Measurements from ENCODE around the gene ZNF438.

The ZNF438 gene

DNA sequence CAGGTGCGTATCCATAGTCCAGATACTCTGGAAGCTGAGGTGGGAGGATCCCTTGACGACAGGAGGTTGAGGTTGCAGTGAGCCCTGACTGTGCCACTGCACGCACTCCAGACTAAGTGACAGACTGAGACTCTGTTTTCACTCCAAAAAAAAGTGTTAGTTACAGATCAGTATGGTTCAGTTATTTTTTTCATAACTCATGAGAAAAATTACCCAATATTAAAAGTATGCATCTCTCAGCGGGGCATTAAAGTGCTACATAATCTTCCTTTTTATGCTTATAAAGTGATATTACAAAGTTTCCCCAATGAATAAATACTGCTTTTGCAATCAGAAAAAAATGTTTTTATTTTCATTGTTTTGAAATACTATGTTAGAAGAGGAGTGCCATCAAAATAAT, 147.9 kb downstream of the ZNF438 start:
- no peak for DNase-seq (ENCODE audit: low spot score)

DNA sequence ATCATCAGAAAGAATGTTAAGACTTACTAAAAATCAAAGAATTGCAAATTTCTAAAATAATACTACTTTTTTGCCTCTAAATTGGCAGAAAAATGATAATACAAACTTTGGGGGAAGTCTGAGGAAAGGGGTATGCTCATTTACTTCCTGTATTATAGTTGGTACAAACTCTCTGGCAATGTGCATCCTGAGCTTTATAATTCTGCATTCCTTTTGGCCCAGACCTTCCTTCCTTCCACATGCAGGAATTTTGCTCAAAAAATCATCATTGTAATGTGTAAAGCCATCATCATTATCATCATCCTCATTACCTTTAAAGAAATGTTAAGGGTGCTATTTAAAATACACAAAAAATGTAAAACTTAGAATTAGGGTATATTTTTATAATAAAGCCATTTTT, 148.5 kb downstream of the ZNF438 start:
- DNase-seq (ENCODE audit: low spot score) = no peak

DNA sequence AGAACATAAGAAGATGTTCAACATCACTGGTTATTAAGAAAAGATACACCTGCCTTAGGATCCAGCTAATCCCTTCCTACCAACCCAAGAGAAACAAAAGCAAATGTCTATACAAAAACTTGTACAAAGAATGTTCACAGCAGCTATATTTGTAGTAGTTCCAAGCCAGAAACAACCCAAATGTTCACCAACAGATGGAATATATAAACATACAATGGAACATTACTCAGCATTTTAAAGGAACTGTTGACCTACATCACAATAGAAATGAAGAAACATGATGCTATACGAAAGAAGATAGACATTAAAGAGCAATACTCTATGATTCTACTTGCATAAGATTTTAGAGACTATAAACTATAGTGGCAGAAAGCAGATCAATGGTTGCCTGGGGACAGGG, 149.4 kb downstream of the ZNF438 start:
- no peak for DNase-seq (ENCODE audit: low spot score)

GRCh38 chr10:30878920-30879319, 152.7 kb downstream of the ZNF438 start:
- no peak for DNase-seq (ENCODE audit: low spot score)

DNA sequence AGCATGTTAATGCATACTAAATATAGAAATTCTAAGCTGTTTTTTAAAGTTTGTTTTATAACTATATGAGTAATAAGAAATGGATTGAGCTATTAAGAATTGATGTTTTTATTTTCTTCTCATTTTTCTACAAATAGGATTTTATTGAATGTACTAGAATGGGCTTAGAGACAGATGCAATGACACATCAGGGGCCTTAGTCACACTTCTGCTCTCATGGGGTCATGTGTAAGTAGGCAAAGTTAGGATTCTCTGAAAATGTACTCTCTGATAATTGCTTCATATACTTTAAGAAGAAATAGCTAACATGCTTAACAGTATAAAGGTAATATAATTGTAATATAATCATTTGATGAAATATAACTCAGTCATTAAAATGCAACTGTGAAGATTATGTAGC, 154.6 kb downstream of the ZNF438 start:
- no peak for DNase-seq (ENCODE audit: low spot score)

GRCh38 chr10:30873411-30873810, 158.3 kb downstream of the ZNF438 start:
- no peak for DNase-seq (ENCODE audit: low spot score)

DNA sequence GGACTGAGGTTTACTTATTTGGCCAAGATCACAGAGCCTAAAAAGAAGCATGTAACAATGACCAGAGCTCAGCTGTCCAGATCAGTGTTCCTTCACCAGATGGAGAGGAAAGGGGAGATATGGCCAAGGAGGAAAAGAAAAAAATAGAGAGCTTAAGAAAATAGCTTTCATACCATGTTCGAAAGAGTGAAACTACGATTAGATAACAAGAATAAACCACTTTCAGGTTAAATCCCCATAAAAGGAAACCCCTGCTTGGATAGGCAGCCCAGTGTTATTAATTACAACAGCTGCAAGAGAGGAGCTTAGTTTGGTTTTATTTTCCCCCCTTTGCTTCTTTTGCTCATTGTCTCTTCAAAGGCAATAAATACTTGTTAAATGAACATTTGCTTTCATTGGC, 160.8 kb downstream of the ZNF438 start:
- no peak for DNase-seq (ENCODE audit: low spot score)

GRCh38 chr10:30869566-30869965, 162.1 kb downstream of the ZNF438 start:
- no peak for DNase-seq (ENCODE audit: low spot score)

DNA sequence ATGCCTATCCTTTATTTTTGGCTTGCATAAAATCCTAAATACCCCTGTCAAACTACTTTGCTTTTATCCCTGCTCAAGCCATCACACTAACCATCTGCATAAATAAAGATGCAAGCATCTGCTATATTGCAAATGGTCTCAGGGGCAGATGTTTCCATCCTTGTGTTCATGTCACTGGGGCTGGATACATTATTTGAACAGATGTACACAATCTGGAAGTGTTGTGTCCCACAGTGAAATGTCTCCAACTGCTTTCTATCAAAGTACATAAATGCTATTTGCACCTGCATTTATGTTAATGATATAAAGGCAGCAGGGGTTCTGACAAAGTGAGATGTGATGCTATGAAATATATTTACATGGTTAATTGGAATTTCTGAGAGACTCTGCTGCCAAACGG, 163.1 kb downstream of the ZNF438 start:
- DNase-seq (ENCODE audit: low spot score) = no peak

GRCh38 chr10:30866896-30867295, 164.8 kb downstream of the ZNF438 start:
- no peak for DNase-seq (ENCODE audit: low spot score)

GRCh38 chr10:30865141-30865926, 166.3 kb downstream of the ZNF438 start:
- no peak for DNase-seq (ENCODE audit: low spot score)

DNA sequence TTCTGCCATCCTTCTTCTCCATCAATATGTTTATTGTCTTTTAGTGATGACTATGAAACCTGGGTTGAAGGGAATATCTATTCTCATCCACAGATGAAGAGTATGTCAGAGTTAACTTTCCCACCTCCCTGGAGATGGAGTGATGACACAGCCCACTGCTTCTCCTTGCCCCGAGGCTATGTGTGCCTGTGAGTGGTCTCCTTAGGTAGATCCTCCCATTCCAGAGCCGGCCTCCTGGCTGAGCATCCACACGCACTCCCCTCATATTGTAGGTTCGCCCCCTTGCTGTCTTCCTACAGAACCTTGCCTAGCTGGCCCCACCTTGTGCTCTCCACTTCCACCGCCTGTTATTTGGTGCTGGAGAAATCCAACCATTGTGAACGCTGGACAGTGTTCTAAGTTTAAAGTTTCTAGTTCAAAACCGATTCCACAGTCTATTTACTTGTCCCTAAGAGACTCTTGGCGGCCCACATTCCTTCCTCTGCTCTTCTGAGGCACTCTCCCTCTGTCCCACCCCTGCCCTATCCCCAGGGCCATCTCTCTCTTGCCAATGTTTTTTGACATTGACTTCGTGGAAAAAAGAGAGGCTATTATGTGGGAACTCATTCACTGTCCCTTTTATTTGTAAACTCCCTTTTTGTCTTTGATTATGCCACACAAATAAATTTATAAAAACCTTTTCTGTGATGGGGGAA, 168.0 kb downstream of the ZNF438 start:
- no peak for DNase-seq (ENCODE audit: low spot score)

DNA sequence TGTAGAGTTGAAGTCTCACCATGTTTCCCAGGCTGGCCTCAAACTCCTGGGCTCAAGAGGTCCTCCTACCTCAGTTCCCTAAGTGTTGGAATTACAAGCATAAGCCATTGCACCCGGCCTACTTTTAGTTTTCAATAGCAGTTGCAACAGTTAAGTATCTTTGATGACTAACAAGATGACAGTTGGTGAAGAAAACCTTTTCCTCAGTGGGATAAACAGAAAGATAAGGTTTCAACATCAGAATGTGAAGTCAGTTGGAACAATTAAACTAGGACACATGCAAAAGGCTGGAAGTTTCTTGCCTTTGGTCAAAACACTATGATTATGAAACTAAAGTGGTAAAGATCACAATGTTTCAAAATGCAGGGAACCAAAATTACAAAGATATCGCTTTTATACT, 169.2 kb downstream of the ZNF438 start:
- DNase-seq (ENCODE audit: low spot score) = peak; percentile 5

DNA sequence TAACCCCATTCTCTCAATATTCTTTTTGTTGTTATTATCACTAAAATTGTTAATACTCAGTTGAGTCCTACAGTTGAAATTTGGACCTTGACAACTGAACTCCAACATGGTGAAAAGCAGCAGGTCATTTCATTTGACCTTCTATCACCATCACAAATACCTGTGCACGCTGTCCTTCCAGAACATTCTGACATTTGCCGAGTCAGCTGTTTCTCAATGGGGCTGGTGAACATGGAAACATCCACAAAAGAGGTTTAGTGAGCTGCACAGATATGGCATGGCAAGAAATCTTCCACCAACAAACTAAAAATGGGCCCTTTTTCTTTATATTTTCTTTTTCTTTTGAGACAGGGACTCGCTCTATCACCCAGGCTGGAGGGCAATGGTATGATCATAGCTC, 169.7 kb downstream of the ZNF438 start:
- DNase-seq (ENCODE audit: low spot score) = no peak

DNA sequence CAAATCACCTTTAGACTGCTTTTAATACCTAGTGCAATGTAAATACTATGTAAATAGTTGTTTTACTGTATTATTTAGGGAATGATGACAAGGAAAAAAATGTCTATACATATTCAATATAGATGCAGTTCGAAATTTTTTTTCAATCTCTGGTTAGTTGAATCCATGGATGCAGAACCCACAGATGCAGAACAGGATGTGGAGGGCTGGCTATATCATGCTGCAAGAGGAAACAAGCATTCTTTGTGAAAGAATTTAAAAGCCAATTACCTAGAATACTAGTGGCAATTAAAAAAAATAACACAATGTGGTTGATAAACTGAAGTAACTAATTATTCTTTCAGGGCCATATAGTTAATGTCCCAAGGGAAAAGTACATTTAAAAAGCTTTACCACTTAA, 170.4 kb downstream of the ZNF438 start:
- DNase-seq (ENCODE audit: low spot score) = no peak

DNA sequence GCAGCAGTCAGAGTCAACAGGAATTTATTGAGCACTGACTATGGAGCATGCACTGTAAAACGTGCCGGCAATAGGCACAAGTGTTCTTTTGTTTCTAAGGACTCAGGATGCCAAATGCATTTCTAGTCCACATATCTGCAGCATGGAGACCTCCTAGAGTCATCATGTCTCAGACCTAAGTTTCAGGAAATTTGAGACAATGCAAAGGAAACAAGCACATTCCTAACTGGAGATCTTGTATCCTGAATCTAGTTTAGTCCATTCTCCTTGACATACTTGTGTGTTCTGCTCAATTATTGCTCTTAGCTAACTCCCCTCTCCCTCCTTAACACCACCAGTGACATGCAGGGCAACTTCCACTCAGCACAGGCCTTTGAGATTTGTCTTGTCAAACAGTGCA, 173.2 kb downstream of the ZNF438 start:
- no peak for DNase-seq (ENCODE audit: low spot score)

GRCh38 chr10:30857803-30858202, 173.9 kb downstream of the ZNF438 start:
- DNase-seq (ENCODE audit: low spot score) = no peak

GRCh38 chr10:30855131-30855530, 176.5 kb downstream of the ZNF438 start:
- no peak for DNase-seq (ENCODE audit: low spot score)

GRCh38 chr10:30854656-30855055, 177.0 kb downstream of the ZNF438 start:
- no peak for DNase-seq (ENCODE audit: low spot score)

DNA sequence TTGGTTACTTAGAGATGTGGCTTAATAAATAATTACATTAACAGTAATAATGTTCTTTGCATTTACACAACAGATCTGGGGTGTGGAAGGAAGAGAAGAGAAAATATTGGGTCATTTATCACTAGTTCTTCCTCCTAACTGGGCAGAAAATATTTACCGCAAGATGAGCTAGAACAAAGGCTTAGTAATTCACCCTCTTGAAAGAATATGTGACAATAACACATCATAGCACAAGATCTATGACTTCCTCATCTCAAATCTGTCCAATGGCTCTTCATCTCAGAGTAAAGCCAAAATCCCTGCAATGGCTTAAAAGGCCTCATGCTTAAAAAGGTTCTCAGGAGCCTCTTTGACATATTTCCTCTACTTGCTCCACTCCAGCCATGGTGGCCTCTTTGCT, 178.6 kb downstream of the ZNF438 start:
- no peak for DNase-seq (ENCODE audit: low spot score)

- DNase-seq (ENCODE audit: low spot score) = no peak
Observed at GRCh38 chr10:30850776-30851175, 180.9 kb downstream of the ZNF438 start.

- no peak for DNase-seq (ENCODE audit: low spot score)
Observed at GRCh38 chr10:30849231-30850035, 182.2 kb downstream of the ZNF438 start.

All from kidney tubule cell (primary cell).